ENCODE results near the gene PTMS.

Gene PTMS

DNA sequence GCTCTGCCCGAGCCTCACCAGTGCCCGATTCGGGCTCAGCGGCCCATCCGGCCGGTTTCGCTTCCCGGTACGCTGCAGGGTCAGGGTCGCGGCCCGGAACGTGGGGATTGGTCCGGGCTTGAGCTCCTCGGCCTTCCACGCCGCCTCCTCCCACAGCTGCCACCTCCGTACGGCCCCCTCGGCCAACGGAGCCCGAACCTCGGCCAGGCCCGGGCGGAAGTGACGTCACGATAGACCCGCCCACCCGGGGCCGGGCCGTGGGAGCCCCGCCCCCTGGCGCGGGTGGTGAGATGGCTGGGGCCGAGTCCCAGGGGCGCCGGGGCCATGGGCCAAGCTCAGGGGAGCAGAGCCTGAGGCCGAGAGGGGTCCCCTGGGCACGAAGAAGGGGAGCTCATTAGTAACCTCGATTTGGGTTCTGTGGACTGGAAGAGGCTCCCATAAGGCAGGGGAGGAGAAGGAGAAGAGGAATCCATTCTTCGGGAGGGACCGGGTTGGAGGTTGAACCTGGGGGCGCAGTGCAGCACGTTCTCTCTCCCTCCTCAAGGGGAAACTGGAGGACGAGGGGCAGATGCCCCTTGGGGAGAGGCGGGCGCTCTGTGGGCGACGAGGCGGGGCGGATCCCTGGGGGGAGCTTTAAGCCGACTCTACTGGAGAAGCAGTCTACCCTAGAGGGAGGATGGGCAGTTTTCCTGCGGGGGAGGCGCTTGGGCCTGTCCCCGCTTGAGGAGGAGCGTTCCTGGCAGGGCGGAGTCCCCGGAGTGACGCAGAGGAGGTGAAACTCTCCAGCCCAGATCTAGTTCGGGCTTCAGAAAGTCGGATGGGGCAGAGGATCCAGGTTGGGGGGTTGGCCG, 13.0 kb upstream of the PTMS start, which contains the start of gene MLF2:
Gene MLF2 (minus strand): TSS at position 221 of the 851 bp plus-strand sequence. CDS start 807 bp downstream, outside the sequence.
- peak; percentile 97 for DNase-seq

DNA sequence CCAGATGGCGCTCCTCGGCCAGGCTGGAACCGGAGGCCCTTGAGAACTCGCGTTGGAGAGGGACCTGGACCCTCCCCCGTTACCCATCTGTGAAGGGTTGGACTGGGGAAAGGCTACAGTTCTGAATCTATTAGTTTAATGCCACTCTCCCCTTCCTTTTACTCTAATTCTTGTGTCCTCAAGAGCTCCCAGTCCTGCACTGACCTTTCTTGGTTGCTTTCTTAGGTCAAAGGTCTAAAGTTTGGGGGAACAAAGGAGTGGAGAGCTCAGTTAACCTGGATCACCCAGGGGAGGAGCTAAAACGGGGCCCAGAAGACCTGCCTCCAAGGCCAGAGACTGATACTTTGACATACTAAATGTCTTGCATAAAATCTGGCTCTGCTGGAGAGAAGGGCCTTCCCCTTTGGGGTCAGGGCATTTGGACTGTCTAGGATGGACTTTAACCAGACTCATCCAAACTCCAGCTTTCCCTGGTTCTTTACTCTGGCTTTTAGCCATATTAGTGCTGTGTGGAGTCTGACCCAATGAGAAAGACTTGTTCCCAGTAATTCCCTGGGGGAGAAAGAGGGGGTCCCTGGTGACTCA, 12.3 kb upstream of the PTMS start:
- no peak for DNase-seq

DNA sequence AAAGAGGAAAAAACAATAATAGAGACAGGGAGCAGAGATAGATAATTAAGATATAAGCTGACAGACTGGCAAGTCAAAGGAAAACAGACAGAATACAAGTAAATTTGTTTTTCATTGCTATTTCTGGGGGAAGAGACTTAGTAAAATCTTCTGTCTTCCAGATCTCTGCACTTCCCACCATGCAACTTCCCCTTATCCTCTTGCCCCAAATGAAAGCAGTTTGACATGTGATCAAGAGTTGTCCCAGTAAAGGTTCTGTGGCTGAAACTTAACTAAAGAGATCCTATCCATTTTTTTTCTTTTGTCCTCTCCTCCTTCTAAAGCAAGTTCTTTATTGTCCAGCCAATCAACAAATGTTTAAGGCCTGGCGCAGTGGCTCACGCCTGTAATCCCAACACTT, 11.8 kb upstream of the PTMS start:
- DNase-seq, result no peak

DNA sequence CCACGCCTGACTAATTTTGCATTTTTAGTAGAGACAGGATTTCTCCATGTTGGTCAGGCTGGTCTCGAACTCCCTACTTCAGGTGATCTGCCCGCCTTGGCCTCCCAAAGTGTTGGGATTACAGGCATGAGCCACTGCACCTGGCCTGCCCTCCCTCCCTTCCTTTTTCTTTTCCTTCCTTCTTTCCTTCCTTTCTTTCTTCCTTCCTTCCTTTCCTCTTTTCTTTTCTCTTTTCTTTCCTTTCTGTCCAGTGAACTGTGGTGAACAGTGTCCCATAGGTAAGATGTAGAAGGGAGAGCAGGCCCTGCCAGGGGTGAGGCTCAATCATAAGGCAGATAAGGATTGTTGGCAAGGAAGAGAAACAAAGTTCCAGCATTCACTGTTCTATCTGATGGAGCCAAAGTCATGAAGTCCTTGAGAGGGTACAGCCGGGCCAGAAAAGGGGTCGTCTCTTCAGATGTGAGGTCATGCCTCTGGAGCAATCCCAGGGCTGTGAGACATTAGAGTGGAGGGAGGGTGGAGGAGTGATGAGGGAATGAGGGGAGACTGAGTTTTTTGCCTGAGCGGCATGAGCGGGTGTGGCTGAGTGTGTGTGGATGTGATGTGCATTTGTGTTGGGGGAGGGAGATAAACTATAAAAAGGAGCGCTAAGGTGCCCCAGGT, 9.0 kb upstream of the PTMS start:
- DNase-seq, result no peak

DNA sequence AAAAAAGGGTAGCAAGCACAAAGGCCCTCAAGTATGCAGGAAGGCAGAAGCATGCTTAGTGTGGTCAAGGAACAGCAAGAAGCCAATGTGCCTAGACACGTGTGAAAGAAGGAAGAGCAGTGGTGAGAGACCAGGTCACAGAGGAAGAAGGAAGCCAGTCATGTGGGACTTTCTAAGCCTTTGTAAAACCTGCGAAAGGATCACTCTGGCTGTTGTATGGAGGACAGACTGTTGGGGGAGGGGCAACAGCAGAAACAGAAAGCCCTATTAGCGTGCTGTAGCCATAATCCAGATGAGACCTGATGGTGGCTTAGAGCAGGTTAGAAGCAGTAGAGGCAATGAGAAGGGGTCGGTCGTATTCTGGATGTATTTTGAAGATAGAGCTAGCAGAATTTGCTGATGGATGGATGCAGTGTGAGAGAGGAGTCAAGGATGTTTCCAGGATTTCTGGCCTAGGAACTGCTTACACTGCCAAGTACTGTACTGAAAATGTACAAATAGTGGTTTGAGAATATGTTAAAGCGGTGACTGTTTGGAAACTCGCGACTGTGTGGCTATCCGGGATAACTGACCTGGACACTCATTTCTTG, 7.6 kb upstream of the PTMS start:
- no peak for DNase-seq

DNA sequence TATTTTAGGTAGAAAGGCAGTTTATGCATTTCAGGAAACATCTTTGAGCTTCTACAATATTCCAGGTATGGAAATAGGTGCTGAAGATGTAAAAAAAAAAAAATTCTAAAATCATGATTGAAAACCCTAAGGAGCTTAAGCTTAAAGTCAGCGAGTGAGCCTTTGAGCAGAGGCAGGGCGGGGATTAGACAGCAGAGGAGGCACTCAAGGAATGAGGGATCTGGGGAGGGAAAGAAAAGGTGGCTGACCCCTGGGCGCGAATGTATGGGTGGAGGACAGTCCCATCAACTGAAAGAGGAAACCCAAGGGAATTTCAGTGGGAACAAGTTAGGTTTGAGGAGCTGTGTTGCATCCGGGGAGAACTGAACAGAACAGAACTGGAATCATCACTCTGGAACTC, 6.4 kb upstream of the PTMS start:
- no peak for DNase-seq

DNA sequence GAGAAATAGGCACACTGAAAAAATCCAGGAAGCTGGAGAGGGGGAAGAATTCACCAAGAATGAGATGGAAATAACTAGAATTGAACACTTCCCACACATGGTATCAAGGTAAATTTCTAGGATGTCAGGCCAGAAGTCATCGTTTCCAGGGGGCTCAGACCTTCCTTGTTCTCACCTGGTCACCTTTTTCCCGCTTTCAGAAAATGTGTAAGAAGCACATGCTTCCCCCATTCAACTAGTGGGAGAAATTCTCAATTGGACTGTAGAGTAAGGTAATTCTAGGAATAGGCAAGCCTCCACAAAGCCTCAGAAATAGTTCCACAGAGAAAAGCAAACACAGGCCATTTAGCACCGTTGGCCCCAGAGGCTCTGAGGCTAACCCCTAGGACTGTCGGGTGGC, 2.8 kb upstream of the PTMS start:
- DNase-seq, result no peak

DNA sequence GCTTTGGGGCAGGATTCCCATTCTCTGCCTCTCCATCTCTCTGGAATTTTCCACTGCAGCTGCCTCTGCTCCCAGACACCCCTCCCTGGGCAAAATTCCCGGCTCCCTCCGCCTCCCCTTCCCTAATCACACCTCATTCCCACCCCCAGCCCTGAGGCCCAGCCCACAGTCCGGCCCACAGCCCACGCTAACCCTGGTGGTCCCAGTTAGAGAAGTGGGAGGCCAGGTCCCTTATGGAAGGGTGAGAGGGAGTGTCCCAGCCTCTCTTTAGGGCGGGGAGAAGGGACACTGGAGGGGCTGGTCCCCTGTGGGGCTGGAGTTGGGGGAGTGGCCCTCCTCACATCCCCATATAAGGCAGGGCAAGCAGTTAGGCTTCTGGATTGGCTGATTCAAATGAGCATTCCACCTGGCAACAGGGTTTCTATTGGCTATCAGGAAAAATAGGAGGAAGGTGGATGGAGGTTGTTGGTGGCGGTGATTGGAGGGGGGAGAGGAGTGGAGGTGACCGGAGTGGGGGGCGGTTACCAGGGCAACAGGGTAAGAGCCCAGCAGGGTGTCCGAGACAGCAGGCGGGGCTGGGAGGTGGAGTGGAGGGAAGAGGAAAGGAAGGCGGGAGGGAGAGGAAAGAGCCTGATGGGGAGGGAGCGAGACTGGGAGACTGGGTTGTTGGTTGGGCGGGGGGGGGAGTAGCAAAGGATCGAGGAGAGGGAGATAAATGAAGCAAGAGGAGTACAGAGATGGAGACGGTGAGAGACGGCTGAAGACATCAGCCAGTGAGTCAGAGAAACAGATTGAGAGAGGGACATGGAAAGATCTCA, 1.9 kb upstream of the PTMS start:
- no peak for DNase-seq

DNA sequence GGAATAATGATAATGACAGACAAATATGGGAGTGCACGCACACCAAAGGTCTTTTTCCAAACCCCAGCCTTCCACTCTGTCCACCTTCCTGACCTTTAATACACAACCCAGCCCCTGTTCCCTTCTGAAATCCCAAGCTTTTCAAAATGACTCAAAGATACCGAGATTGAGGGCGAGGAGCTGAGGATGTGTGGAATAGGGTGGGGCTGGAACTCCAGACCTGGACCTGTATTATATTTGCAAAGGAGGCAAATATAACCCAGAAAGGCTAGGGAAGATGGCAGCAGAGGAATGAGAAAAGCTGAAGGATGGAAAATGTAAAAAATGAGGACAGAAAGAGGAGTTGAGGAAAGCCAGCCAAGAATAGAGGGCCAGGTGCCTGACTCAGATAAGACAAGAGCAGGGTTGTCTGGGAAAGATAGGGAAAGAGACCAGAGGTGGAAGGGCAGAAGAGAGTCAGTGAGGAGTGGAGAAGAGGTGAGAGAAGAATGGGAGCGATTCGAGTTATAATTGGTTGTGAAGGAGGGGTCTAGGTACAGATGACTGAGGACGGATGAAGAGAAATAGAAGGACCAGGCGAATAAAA, 1.0 kb upstream of the PTMS start:
- DNase-seq, result no peak

DNA sequence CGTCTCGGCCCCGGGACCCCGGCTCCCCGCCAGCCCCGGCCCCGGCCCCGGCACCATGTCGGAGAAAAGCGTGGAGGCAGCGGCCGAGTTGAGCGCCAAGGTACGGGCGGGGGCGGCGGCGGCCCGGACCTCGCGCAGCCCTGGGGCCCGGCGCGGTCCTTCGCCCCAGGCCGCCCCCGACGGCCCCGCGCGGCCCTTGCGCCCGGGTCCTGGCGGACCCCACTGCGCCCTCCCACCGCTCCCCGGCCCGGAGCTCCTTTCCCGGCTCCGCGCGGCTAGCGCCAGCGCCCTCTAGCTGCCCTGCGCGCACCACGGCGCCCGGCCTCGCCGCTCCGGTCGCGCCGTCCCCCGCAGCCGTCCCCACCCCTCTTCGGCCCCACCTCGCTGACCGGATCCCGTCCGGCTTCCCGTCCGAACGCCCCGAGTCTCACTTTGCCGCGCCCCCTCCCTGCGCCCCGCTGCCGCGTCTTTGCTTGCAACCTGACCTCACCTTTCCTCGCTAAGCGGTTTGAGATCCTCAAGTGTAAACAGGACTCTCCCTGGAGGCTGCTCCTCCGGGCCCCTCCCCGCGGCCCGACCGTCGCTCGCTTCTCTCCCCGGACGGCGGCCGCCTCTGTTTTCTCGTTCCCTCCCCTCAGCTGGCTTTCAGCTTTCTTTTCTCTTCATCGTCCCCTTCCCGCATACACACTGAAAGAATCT, 637 bp downstream of the PTMS start:
- DNase-seq, result peak; percentile 69

DNA sequence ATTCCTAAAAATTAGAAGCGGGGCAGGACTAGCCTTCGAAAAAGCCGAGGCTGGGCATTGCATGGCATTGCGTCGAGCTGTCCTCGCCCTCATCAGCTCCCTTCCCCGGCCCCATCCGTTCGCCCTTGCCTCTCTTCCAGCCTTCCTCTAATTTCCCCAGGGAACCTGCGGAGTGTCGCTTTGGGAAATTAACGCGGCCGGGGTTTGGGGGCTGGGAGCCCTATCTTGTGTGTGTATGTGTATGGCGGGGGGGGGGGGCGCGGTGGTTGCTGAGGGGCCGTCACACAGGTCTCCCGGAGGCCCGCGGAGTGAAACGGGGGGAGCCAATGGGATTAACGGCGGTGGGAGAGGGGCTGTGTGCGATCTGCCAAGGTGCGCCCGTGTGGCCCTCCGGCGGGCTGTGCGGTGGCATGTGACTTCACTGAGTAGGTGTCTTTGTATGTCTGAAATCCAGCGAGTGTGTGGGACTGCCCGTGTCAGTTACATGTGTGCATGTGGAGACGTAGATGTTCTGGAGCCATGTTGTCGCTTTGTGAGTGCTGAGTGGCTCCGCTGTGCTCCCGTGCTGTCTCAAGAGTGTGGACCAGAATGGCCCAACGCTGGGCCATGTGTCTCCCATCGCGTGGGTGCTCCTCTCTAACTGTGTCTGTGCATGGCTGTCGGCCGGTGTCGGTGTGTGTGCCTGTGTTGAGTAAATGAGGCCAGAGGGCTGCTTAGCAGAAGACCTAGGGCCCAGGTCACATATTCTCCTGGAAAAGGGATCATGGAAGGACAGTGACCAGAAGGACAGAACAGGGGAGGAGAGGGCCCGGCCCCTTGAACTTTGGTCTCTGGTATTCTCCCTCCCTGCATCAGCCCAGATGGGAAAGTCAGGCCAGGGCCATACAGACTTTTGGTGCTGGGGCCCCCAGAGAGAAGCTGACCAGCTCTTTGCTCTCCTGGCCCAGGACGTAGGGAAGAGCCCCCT, 1.5 kb downstream of the PTMS start:
- no peak for DNase-seq

DNA sequence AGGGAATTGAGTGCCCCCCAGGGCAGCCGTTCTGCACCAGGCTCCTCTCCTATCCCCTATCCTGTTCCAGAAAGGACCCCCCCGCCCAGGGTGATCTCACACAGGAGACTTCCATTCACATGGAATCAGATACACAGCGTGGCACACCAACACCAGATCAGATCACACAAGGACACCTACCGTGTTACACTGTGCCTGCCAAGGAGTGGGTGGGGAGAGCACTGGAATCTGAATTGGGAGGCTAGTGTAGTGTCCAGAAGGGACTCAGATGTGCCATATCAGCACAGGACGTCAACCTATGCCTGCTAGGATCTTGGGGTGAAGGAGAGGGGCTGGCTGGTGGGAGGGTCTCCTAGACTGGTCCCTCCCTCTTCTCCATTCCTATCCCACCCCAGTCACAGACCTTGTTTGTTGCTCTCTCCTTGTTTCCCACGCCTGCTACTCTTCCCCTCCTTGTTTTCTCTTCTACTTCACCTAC, 2.3 kb downstream of the PTMS start:
- DNase-seq, result no peak

DNA sequence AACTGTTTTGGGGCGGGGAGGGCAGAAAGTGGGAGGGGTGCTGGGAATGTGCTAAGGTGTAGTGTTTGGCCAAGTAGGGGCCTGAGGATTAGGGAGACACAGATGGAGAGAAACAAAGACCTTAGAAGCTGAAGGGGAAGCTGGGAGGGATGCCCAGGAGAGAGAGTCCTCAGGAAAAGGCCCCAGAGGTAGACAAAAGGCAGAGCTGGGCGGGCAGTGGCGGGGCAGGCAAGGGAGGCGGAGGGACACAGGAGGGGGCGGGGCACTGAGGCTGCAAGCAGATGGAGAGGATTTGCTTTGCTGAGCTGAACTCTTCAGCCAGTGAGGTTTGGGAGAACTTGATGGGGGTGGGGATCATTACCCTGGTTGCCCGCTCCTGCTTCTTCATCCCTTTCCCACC, 2.8 kb downstream of the PTMS start:
- no peak for DNase-seq

DNA sequence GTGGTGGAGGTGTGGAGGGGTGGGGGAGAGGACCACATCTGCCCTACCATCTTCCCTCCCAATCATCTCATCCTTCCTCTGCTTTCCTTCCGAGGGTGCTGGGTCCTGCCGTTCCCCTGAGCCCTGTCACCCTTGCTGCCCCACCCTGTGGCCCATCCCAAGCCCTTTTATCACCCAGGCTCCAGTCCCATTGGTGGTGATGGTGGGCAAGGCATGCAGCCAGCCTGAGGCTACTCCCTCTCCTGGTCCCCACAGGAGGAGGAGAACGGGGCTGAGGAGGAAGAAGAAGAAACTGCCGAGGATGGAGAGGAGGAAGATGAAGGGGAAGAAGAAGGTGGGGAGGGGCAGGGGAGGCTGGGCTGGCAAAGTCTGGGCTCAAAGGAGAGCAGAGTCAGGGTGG, 3.5 kb downstream of the PTMS start:
- no peak for DNase-seq

DNA sequence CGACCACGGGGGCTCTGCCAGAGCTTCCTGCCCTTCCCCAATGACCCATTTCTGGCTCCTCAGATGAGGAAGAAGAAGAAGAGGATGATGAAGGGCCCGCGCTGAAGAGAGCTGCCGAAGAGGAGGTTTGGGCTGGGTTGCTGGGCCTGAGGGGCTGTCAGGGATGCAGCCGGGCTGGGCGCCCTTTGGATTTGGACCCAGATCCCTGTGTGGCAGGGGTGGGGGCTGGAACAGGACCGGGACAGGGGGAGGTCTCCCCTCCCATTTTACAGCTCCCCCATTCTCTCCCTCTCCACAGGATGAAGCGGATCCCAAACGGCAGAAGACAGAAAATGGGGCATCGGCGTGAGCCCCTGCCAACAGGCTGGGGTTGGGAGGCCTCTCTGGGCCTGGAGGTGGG, 3.9 kb downstream of the PTMS start:
- DNase-seq, result no peak

DNA sequence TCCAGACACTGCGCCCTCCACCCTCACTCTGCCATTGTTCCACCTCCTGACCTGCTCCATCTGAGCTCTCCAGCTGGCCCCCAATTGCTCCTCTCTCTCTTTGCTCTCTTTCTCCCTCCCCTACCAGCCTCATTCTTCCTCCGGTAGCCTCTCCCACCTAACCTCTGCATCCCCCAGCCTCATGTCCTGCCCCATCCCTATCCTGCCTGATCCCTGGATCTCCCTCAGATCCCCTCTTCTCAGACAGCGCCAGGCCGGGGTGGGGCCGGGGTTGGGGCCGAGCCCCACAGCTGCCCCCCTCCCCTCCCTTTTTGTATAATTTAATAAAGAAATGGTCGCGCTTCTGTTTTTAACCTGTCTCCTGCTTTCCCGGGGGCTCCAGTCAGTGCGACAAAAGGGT, 4.4 kb downstream of the PTMS start:
- DNase-seq, result no peak

DNA sequence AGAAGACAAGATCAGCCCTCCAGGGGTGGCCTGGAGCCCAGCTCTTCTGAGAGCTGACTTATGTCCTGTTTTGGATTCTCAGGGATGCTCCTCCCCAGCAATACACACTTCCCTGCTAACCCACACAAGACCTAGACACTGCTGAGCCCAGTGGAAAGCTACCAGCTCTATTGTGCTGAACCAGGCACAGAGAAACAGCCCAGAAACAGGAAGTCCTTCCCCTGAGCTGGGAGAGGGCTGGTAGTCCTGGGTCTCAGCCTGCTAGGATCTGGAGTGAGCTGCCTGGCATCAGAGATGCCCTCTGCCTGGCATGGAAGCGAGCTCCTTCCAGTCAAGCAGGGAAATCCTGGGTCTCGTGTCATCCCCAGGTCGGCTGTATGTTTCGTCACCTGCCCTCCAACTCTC, 4.9 kb downstream of the PTMS start:
- DNase-seq, result no peak

DNA sequence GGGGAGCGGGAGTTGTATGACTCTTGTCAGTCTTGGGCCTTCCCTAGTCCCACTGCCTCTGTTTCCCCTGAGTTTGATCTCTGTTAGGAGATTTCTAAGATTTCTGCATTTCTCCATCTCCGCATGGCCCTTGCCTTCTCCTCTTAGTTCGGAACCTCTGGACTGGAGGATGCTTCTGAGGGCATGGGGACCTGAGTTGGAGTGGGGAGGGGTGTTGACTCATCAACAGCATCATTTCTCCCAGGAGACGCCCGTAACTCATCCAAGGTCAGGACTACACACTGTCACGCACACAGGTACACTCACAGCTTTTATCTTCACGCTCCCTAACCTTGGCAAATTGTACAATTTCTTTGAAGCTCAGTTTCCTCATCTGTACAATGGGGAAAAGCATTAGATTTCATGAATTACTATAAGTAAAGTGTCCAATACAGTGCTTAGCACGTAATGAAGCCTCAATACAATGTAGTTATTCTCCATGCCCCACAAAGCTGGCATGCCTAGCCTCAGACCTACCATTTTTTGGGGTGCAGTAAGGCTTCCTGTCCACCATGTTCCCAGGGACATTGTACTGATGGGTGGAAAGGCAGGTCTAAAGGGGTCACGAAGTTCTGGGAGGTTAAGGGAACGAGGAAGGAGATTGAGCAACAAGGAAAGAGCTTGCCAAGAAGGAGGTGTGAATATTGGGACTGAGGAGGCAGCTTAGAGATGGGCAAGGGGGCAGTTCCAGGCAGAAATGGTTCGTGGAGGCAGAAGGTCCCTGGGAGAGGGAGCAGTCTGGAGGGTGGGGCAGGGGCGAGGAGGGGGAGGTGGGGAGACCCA, 5.6 kb downstream of the PTMS start:
- DNase-seq, result no peak

DNA sequence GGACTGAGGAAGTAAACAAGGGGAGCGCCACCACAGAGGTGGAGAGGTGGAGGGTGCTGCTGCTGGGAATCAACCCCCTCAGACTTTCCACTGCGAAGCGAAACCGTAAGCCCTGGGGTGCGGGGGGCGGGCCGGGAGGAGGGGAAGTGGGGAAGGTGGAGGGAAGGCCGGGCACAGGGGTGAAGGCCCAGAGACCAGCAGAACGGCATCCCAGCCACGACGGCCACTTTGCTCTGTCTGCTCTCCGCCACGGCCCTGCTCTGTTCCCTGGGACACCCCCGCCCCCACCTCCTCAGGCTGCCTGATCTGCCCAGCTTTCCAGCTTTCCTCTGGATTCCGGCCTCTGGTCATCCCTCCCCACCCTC, 6.2 kb downstream of the PTMS start, which contains the start of gene LAG3:
Gene LAG3 (plus strand): TSS at position 190 of the 365 bp plus-strand sequence. CDS start 333 bp downstream, outside the sequence.
- peak; percentile 55 for DNase-seq
